DLD1 (cell line): ENCODE measurements around the gene HHATL.

Experiments used
- in situ Hi-C: cut with HindIII; loops from 2 replicates; pipeline ENCODE4 v1.10.0; 2017; ENCODE audit warnings: low sequenced_read_pairs

The HHATL gene

GRCh38 chr3:42714171-42714852 lies 11.7 kb upstream of the HHATL start:
- in situ Hi-C loops = loop anchor here (5.0 kb wide), 1 partner anchor 43 kb away; no protein-coding TSS in a partner anchor

GRCh38 chr3:42713747-42714146 lies 11.1 kb upstream of the HHATL start:
- in situ Hi-C loops = loop anchor here (5.0 kb wide), 1 partner anchor 44 kb away; no protein-coding TSS in a partner anchor

- in situ Hi-C loops = loop anchor here (5.0 kb wide), 1 partner anchor 44 kb away; no protein-coding TSS in a partner anchor
Measured at GRCh38 chr3:42712688-42713372, 10.2 kb upstream of the HHATL start.

GRCh38 chr3:42712344-42712648 lies 9.7 kb upstream of the HHATL start:
- in situ Hi-C loops = loop anchor here (5.0 kb wide), 1 partner anchor 45 kb away; no protein-coding TSS in a partner anchor

GRCh38 chr3:42711491-42712343 lies 9.1 kb upstream of the HHATL start:
- in situ Hi-C loops = loop anchor here (5.0 kb wide), 1 partner anchor 46 kb away; no protein-coding TSS in a partner anchor

GRCh38 chr3:42710323-42711021 lies 7.9 kb upstream of the HHATL start:
- in situ Hi-C loops = loop anchor here (5.0 kb wide), 1 partner anchor 47 kb away; no protein-coding TSS in a partner anchor

- in situ Hi-C loops = loop anchor here (5.0 kb wide), 1 partner anchor 48 kb away; no protein-coding TSS in a partner anchor
Measured at GRCh38 chr3:42709621-42710020, 7.0 kb upstream of the HHATL start.

GRCh38 chr3:42708611-42709151 lies 6.1 kb upstream of the HHATL start:
- in situ Hi-C loops = no loop called here

GRCh38 chr3:42707620-42708355 lies 5.2 kb upstream of the HHATL start:
- in situ Hi-C loops = no loop called here

GRCh38 chr3:42706721-42707619 lies 4.4 kb upstream of the HHATL start:
- in situ Hi-C loops = no loop called here

GRCh38 chr3:42705962-42706585 lies 3.5 kb upstream of the HHATL start:
- in situ Hi-C loops = no loop called here

- in situ Hi-C loops = no loop called here
Measured at GRCh38 chr3:42705058-42705767, 2.6 kb upstream of the HHATL start.

- in situ Hi-C loops = no loop called here
Measured at GRCh38 chr3:42704136-42704841, 1.7 kb upstream of the HHATL start.

- in situ Hi-C loops = no loop called here
Measured at GRCh38 chr3:42703695-42704025, 1.1 kb upstream of the HHATL start.

- in situ Hi-C loops = no loop called here
Measured at GRCh38 chr3:42702982-42703694, 540 bp upstream of the HHATL start.

GRCh38 chr3:42701371-42702065 lies 1.1 kb downstream of the HHATL start:
- in situ Hi-C loops = no loop called here
